Transverse colon (tissue), 4 donors: ENCODE results near the gene PAXIP1.

ENCODE experiments used
- CTCF ChIP-seq, 5 experiments: fragments of 200-600 bp in 3 of 5; fragments of 450-650 bp in 2 of 5; sonication (generic) in 3 of 5; IDR thresholded peaks; 1 replicate in 2 of 5; 2 replicates in 3 of 5; pipeline ENCODE4 v1.5.1; 2016 to 2017; ENCODE audit warnings: antibody characterized with exemption in 5 of 5, inconsistent platforms in 3 of 5, mild to moderate bottlenecking in 2 of 5, moderate library complexity in 1 of 5
- EP300 ChIP-seq: sonication (generic); formaldehyde crosslinking; IDR thresholded peaks from one replicate; pipeline ENCODE4 v1.6.1; 2017; ENCODE audit warnings: antibody characterized with exemption, low read depth
- POLR2A ChIP-seq: fragments of 450-650 bp; IDR thresholded peaks from one replicate; pipeline ENCODE4 v1.6.1; 2016; ENCODE audit warnings: antibody characterized with exemption, mild to moderate bottlenecking, moderate library complexity
- POLR2AphosphoS5 ChIP-seq, 3 donors: sonication (generic); formaldehyde crosslinking; IDR thresholded peaks; one replicate each; pipeline ENCODE4 v1.6.1; 2016; ENCODE audit warnings: antibody characterized with exemption in 3 of 3

- TF ChIP-seq CTCF (IDR thresholded peaks at IDR 0.05) (no peak), EP300 (no peak), POLR2A (no peak), POLR2AphosphoS5 (IDR thresholded peaks at IDR 0.05) (no peak)
Measured at GRCh38 chr7:155011086-155011485, 8.2 kb upstream of the PAXIP1 start.
